Tibial artery (tissue), 4 donors: ENCODE measurements around the gene UCN2.

Experiments
- DNase-seq, 2 donors: peaks; one replicate each; pipeline ENCODE4 v3.0.0-alpha.2; 2019
- H3K27ac ChIP-seq, 2 donors: fragments of 200-600 bp; sonication (generic) in 1 of 2; 1 replicate in 1 of 2; 2 replicates in 1 of 2; pipeline ENCODE4 v1.5.1; 2018 to 2019; ENCODE audit warnings: mild to moderate bottlenecking in 1 of 2
- H3K27me3 ChIP-seq, 2 donors: fragments of 200-600 bp; sonication (generic) in 1 of 2; one replicate each; pipeline versions ENCODE4 v1.5.1 to v1.6.0; 2016 to 2019
- H3K36me3 ChIP-seq, 3 donors: fragments of 200-600 bp; sonication (generic) in 2 of 3; one replicate each; pipeline ENCODE4 v1.5.1; 2016 to 2019; ENCODE audit warnings: mild to moderate bottlenecking in 2 of 3
- H3K4me1 ChIP-seq, 4 donors: fragments of 200-600 bp; sonication (generic) in 2 of 4; 1 replicate in 3 of 4; 2 replicates in 1 of 4; pipeline ENCODE4 v1.5.1; 2016 to 2019
- H3K4me3 ChIP-seq, 2 donors: fragments of 200-600 bp; sonication (generic) in 1 of 2; 1 replicate in 1 of 2; 2 replicates in 1 of 2; pipeline ENCODE4 v1.5.1; 2018 to 2019; ENCODE audit warnings: mild to moderate bottlenecking in 2 of 2
- H3K9me3 ChIP-seq, 3 donors: fragments of 200-600 bp; sonication (generic) in 1 of 3; one replicate each; pipeline ENCODE4 v1.5.1; 2016 to 2019
- intact Hi-C: fragments of 100-400 bp; cut with DNase I; formaldehyde crosslinking; loops from one replicate; pipeline ENCODE4 v1.15.0; 2023; ENCODE audit warnings: low total_unique reads
- TF ChIP-seq, protein P1 (sequence below), 2 experiments: fragments of 200-600 bp in 1 of 2; fragments of 450-650 bp in 1 of 2; IDR thresholded peaks; one replicate each; pipeline ENCODE4 v1.5.1; 2017 to 2019; ENCODE audit warnings: antibody characterized with exemption in 2 of 2, mild to moderate bottlenecking in 1 of 2, moderate library complexity in 1 of 2

The UCN2 gene

GRCh38 chr3:48596676-48597407, 33.3 kb upstream of the UCN2 start:
- Histone ChIP-seq H3K4me1 (peaks cover 7 to 72% (median 65%) of the 10 kb centered on the region in 4 donors), H3K4me3 (no peak overlapping the region), H3K36me3 (peaks cover 29 to 34% (median 30%) of the 10 kb centered on the region in 3 donors), H3K27ac (peak overlapping the region; percentile 84 to 90), H3K27me3 (peaks cover 0 to 6% of the 10 kb centered on the region in 2 donors), H3K9me3 (no peaks in the 10 kb centered on the region)
- intact Hi-C loops: no loop called here
- TF ChIP-seq, protein P1, sequence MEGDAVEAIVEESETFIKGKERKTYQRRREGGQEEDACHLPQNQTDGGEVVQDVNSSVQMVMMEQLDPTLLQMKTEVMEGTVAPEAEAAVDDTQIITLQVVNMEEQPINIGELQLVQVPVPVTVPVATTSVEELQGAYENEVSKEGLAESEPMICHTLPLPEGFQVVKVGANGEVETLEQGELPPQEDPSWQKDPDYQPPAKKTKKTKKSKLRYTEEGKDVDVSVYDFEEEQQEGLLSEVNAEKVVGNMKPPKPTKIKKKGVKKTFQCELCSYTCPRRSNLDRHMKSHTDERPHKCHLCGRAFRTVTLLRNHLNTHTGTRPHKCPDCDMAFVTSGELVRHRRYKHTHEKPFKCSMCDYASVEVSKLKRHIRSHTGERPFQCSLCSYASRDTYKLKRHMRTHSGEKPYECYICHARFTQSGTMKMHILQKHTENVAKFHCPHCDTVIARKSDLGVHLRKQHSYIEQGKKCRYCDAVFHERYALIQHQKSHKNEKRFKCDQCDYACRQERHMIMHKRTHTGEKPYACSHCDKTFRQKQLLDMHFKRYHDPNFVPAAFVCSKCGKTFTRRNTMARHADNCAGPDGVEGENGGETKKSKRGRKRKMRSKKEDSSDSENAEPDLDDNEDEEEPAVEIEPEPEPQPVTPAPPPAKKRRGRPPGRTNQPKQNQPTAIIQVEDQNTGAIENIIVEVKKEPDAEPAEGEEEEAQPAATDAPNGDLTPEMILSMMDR (IDR thresholded peaks at IDR 0.05): no peak
- no peak for DNase-seq

GRCh38 chr3:48596157-48596556, 32.6 kb upstream of the UCN2 start:
- TF ChIP-seq, protein P1 (IDR thresholded peaks at IDR 0.05): no peak
- Histone ChIP-seq H3K27me3 (peaks cover 0 to 6% of the 10 kb centered on the region in 2 donors), H3K4me1 (peaks cover 7 to 71% (median 65%) of the 10 kb centered on the region in 4 donors), H3K27ac (peak overlapping the region; percentile 84 to 90), H3K9me3 (no peaks in the 10 kb centered on the region), H3K4me3 (no peak overlapping the region), H3K36me3 (peaks cover 22 to 27% (median 23%) of the 10 kb centered on the region in 3 donors)
- no peak for DNase-seq
- intact Hi-C loops: no loop called here

DNA sequence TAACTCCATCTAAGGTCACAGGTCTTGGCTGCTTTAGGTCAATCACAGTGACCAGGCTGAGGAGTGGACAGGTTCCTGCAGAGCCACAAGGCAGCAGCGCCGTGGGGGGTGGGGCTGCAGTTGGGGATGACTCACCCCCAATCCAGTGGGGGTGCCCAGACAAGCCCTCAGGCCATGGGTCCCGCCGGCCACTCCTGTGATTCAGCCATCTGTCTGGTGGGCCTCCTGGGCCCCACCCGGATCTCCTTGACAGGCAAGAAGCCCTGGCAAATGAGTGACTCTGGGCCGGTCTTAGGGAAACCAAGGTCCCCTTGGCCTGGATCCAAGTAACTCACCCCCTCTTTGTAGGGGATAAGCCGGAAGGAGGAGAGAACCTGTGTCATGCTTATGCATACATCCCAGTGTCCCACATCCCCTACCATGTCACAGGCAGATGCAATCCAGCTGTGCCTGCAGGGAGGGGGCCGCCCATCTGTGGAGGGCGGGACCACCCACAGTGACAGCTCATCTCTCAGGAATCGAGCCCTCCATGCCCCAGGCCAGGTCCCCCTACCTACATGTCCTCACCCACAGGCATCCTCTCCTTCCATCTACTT, 32.0 kb upstream of the UCN2 start:
- peaks cover 17 to 22% (median 22%) of the 10 kb centered on the region in 3 donors for H3K36me3 ChIP-seq
- peak in 1 of 2 donors; percentile 84 for DNase-seq
- H3K27ac ChIP-seq: peak overlapping the region; percentile 84 to 90
- no peaks in the 10 kb centered on the region for H3K9me3 ChIP-seq
- TF ChIP-seq, protein P1 (IDR thresholded peaks at IDR 0.05): no peak
- intact Hi-C loops: no loop called here
- H3K4me3 ChIP-seq: peak overlapping the region; percentile 43 to 55
- peaks cover 7 to 66% (median 60%) of the 10 kb centered on the region in 4 donors for H3K4me1 ChIP-seq
- H3K27me3 ChIP-seq: peaks cover 0 to 6% of the 10 kb centered on the region in 2 donors

- peak within 1 kb of the TSS; percentile 84 to 90 for H3K27ac ChIP-seq
- no peak for DNase-seq
- peaks cover 7 to 60% (median 55%) of the 10 kb centered on the region in 4 donors for H3K4me1 ChIP-seq
- peaks cover 12 to 22% (median 16%) of the 10 kb centered on the region in 3 donors for H3K36me3 ChIP-seq
- TF ChIP-seq, protein P1 (IDR thresholded peaks at IDR 0.05): no peak
- H3K9me3 ChIP-seq: no peaks in the 10 kb centered on the region
- peaks cover 0 to 6% of the 10 kb centered on the region in 2 donors for H3K27me3 ChIP-seq
- peak within 1 kb of the TSS; percentile 43 to 55 for H3K4me3 ChIP-seq
- intact Hi-C loops: no loop called here
Observed at GRCh38 chr3:48595075-48595525, 31.5 kb upstream of the UCN2 start, which contains the start of gene COL7A1. Gene COL7A1 (minus strand): TSS chr3:48595329. CDS start chr3:48595159, 170 bp downstream.

DNA sequence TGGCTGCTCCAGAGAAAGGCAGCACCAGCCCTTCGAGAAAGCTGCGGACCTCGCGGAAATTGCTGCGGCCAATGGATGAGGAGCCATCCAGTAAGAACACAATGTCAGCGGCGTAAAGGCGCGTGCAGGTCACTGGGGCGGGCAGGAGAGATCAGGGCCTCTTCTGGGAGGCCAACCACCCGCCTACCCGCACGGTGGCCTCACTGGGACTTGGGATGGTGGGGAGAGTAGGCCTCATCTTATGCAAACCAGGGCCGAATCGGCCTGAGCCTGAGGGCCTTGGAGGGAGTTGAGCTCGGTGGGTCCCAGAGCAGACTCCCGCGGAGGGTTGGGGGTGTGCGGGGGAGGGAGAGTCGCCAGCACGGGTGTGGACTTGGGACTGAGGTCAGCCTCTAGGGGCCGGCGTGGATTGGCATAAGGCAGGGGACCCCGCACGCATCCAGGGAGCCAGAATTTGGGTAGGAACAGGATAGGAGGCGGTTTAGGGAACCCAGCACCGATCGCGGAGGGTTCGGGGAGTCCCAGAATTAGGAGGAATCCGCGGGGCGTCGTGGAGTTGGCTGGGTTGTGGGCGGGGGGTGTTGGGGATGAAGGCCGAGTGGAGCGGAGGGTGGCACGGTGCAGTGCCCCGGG, 31.0 kb upstream of the UCN2 start:
- Histone ChIP-seq H3K4me1 (peaks cover 5 to 55% (median 49%) of the 10 kb centered on the region in 4 donors), H3K27me3 (peaks cover 0 to 6% of the 10 kb centered on the region in 2 donors), H3K36me3 (peaks cover 6 to 20% (median 11%) of the 10 kb centered on the region in 3 donors), H3K4me3 (peak overlapping the region; percentile 43 to 55), H3K27ac (peak overlapping the region in 1 of 2 donors; percentile 90), H3K9me3 (no peaks in the 10 kb centered on the region)
- no peak for DNase-seq
- TF ChIP-seq, protein P1 (IDR thresholded peaks at IDR 0.05): no peak
- intact Hi-C loops: loop anchor here (5.0 kb wide), 1 partner anchor 37 kb away; the partner anchor contains the start of gene PFKFB4
